ENCODE data around the gene SULT1A1.

DNA sequence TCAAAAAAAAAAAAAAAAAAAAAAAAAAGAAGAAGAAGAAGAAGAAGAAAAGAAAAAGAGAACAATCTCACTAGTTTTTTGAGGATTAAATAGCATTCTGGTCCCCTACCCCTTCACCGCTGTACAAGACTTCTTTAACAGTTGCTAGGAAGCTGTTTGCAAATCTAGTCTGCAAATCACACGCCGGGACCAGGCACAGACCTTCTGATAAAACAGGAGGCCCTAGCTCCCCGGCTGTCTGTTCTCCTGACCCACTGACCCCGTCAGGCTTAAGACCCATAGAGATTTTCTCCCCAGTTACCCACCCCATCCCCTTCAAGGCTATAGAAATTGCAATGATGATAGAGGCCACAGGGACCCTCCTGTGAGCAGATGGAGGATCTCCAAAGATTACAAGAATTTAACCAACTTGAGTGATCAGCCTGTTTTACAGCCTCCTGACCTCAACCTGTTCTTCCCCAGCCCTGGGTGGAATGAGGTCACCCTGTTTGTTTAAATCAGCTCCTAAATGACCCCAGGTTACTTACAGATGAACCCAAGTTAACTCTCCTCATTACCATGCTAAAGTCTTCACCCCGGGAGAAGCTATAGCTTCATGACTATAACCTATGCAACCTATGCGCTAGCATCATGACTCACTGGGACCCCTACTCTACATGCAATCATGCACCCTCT lies 11.8 kb upstream of the SULT1A1 start:
- TF ChIP-seq POLR2A (IDR thresholded peaks at IDR 0.05; ENCODE audit: low read length) (no peak), GATA1 (IDR thresholded peaks at IDR 0.05; ENCODE audit: low read depth, low read length) (no peak)

All from erythroblast (primary cell).